Superior temporal gyrus (tissue), 1 donor: Measurements from ENCODE around the gene PNPLA8.

ENCODE experiments used
- DNase-seq: peaks from one replicate; pipeline ENCODE4 v3.0.0-alpha.2; 2016; ENCODE audit errors: extremely low spot score

The PNPLA8 gene

GRCh38 chr7:108448584-108449505 is 77.1 kb downstream of the PNPLA8 start:
- no peak for DNase-seq

- no peak for DNase-seq
Observed at GRCh38 chr7:108442039-108442568, 83.8 kb downstream of the PNPLA8 start.

- DNase-seq, result no peak
Observed at GRCh38 chr7:108441392-108441955, 84.5 kb downstream of the PNPLA8 start.

GRCh38 chr7:108440613-108441012 is 85.3 kb downstream of the PNPLA8 start:
- DNase-seq, result no peak

- DNase-seq, result no peak
Observed at GRCh38 chr7:108436906-108437305, 89.0 kb downstream of the PNPLA8 start.

GRCh38 chr7:108434010-108434409 is 91.9 kb downstream of the PNPLA8 start:
- no peak for DNase-seq

- no peak for DNase-seq
Observed at GRCh38 chr7:108431099-108431498, 94.8 kb downstream of the PNPLA8 start.

GRCh38 chr7:108430664-108431063 is 95.3 kb downstream of the PNPLA8 start:
- no peak for DNase-seq

- no peak for DNase-seq
Observed at GRCh38 chr7:108427766-108428165, 98.2 kb downstream of the PNPLA8 start.

- DNase-seq, result no peak
Observed at GRCh38 chr7:108425714-108426275, 100.1 kb downstream of the PNPLA8 start.

GRCh38 chr7:108424013-108424412 is 101.9 kb downstream of the PNPLA8 start:
- DNase-seq, result no peak

GRCh38 chr7:108423089-108423989 is 102.6 kb downstream of the PNPLA8 start:
- DNase-seq, result no peak

- DNase-seq, result no peak
Observed at GRCh38 chr7:108421720-108422331, 104.1 kb downstream of the PNPLA8 start.
